Globus pallidus (tissue), 1 donor: Measurements from ENCODE around the gene LPP.

Experiments used
- DNase-seq: peaks from one replicate; pipeline ENCODE4 v3.0.0-alpha.2; 2015; ENCODE audit warnings: low spot score

LPP gene

DNA sequence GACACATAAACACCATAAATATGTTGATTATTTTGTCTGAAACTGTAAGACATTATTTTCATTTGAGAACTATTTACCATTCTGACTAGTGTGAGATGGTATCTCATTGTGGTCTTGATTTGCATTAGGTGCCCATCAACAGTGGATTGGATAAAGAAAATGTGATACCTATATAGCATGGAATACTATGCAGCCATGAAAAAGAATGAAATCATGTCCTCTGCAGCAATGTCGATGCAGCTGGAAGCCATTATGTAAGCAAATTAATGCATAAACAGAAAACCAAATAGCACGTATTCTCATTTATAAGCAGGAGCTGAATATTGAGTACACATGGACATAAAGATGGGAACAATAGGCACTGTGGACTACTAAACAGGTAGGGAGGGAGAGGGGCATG, 759.1 kb downstream of the LPP start:
- DNase-seq = no peak

DNA sequence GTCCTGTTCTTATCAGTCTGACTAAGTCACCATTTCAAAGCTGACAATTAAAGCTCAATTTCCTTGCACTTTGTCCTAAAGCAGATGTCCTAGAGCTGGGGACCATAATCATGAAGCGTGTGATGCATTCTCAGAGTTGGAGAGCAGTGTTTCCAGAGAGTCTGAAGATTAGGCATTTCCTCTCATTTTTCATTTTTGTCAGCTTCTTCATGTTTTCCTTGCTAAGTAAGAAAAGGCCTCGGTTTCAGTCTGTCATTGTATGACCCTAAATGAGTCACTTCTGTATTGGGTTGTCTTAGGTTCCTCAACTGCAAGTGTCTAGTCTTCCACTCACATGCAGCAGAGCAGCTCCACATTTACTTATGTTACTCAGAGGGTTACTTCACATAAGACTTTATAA, 760.6 kb downstream of the LPP start:
- DNase-seq = no peak

DNA sequence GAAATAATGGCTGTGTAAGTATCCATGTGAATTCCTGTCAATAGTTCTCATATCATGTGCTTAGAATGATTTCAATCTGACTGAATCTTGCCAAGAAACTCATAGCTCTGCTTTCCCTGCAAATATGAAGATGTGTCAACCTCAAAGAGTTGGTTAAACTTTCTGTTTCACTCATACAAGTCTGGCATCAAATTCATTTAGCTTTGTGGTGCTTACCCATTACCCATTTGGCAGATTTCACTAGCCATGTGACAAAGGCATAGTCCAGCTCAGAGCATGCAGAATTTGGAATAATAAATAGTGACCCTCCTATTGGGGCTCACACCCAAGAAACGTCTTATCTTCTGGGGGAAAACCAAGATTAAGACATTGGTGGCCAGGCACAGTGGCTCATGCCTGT, 761.2 kb downstream of the LPP start:
- DNase-seq = no peak

DNA sequence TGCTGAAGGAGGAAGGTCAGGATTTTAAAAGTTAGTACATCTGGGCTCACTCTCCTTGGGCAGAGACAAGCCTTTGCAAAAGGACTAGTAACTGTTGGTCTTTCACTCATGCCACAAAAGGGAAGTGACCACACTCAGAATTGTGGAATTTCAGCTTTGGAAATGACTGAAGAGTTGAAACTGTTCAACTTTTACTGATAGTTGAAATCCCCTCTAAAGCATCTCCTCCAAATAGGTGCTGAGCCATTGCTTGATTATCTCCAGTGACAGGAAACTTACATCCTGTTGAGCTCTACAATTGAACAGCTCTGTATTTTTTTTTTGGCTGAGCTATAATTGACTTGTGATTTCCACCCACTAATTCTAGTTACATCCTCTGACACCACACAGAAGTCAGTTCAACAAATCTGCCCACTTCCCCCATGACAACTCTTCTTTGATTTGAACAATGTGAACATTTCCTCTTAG, 763.0 kb downstream of the LPP start:
- DNase-seq = peak; percentile 36

DNA sequence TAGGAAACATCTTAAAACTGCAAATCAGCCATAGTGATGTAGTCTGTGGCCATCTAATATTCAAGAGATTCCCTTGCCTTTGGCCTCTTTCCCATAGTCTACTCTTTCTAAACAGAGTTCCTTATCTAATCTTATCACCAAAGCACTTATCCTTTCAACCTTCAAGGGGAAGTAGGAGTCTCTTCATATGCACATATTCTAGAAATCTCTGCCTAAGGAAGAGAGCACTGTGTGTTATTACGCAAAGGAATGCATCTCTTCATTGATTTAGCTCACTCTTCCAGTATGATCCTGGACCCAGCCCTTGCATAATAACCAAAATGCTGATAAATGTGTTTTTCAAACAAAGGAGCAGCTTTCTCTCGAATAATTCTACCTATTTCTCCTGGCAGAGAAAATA, 764.1 kb downstream of the LPP start:
- DNase-seq = no peak

DNA sequence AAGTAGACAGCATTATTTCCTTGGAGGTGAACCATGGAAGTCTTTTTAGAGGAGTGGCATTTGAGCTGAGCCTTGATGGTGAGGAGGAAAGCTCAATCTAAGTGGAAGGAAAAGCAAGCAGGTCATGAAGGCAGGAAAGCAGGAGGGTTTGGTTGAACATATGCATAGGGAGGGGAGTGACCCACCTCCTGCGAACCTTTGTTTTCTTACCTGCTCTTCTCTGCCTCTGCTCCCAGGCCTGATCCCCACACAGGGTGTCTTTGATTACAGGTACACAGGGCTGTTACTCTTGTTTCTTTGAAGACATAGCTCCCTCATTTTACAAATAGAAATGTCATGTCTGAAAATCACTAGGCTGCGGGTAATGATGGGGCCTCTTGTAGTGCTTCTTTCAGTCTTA, 769.7 kb downstream of the LPP start:
- no peak for DNase-seq

DNA sequence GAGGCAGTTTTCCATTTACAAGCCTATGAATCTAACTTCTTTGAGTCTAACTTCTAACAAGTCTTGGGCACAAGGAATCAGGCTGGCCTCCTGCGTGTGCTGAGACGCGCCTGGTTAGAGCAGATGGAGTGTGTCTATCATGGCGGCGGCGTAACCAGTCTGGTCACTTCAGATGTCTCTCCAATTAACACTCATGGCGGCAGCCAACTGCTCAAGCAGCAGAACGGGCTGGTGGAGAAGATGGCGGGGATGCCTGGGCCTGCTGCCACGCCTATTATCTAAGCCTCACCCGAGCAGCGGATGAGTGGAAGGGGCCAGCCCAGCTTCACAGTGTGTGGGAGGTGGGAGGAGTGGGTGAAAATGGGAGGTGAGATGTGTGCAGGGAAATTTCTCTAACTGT, 771.4 kb downstream of the LPP start:
- no peak for DNase-seq

DNA sequence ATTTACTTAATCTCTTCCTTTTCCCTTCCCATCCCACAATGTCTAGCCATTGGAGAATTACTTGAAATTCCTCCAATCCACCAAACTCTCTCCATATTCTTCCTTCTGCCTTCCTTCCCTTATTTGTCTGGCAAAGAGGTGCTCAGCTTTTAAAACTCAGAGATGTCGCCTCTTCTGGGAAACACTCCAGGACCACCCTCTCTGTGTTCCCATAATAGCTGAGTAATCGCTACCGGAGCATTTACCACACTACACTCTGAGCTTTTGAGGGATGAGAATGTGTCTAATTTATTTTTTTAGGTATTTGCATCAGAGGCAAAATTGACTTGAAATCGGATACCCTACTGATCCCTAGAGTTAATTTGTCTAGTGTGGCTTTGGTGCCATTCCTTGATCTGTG, 772.2 kb downstream of the LPP start:
- DNase-seq = no peak

DNA sequence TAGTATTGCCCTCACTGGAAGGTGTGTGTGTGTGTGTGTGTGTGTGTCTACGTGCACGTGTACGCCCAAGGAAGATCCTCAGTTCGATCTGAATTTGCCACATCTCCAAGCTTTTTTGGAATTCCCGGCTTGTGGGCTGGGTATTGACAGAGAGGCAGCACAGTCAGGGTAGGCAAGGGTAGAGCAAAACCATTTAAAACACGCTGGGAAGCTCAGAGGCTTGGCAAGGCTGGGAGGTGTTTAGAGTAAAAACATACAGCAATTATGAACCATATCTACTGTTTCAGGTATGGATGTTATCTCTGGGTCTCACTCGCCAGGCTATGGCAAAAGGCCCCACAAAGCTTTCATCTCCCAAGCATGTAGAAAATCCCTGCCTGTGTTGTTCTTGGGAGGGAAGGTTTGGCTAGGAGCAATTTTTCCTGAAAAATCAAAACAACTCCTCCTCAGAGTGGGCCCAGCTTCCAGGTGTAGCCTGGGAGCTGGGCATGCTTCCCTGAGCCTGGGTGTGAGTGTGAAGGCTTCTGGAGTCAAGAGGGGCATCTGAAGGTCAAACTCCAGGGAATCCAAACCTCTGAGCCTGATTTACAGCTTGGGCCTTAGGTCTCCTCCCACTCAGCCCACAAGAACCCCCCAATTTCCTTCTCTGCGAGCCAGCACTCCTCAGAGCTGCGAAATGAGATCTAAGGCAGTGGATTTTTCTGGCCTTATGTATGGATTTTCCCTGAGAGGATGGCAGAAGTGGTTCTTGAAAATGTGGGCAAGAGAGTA, 773.0 kb downstream of the LPP start:
- DNase-seq = no peak

DNA sequence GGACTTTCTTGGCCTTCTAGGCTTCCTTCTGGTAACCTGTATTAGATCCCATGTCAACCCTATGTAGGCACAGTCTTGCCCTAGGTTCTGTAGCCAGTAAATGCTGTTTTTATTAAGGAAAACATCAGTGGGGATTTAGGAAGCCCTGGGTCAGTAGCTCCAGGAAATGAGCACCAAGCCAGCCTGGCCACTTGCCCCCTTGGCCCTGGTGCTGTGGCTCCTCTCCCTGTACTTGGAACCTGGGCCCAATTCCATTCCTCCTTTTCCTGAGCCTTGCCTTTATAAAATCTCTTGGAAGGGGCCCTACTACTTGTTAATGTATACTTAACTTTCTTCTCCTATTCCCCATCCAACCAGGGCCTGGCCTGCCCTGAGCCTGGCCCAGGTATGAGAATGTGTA, 774.0 kb downstream of the LPP start:
- DNase-seq = no peak

DNA sequence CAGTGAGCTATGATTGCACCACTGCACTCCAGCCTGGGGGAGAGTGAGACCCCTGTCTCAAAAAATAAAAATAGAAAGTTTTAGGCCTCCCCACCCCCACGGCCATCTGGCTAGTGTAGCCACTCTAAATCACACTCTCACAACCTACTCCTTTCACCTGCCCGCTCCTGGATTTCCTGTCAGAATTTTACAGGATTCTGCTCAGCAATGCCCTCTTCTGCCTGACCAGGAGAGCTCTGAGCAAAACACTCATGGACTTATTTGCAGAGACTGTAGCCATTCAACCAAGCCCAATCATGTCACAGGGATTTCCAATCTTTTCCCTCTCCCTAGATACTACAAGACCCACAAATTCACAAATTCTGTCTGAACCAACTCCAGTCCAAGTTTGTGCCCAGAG, 775.2 kb downstream of the LPP start:
- DNase-seq = no peak

DNA sequence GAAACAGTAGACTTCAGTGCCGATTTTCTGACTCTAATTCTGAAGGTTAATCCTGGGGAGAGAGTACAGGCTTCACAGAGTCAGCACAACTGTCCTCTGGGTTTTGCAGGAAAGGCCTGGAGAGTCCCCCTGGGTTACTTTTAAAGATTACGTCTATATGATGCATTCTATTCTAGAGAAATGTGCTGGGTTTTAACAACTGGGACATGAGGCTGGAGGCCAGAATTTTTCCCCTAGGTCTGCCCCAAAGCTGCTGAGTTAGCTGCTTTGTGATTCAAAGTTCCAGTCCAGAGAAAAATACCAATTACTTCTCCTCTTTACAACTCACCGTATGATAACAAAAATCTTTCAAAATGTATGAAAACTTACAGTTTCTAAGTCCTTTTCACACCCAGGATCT, 777.1 kb downstream of the LPP start:
- DNase-seq = no peak

DNA sequence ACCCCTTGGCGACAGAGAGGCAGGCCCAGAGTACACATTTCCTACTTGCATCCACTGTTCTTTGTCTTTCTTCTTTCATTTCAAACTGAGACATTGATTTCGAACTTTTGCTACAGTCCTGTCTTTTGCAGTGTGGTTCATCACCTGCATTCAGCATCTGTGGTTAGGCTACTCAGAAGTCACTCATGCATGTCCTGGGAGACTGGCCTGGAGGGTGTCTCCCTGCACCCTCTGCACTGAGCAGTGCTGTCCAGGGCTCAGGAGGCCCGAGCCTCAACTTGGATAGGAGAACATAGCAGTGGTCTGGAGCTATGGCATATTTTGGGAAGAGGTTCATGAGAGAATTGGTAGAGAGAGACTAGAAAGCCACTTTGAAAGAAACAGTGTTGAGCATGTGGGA, 777.6 kb downstream of the LPP start:
- DNase-seq = no peak

DNA sequence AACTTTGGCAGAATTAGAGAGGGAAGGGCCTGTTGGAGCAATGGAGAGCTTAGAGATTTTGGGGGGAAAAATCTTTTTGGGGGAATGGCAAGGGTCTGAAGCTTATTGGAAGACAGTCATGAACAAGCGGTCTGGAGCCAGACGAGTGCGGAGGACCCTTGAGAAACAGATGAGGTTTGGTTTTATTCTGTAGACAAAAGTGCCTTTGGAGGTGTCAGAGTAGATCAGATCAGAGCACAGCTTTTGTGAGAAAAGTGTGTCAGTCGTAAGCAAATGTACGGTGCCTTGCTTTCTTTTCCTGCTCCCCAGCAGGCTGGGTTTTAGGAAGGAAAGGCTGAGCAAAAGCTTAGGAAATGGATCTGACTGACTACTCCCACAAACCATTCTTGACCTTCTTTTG, 781.0 kb downstream of the LPP start:
- DNase-seq = no peak

DNA sequence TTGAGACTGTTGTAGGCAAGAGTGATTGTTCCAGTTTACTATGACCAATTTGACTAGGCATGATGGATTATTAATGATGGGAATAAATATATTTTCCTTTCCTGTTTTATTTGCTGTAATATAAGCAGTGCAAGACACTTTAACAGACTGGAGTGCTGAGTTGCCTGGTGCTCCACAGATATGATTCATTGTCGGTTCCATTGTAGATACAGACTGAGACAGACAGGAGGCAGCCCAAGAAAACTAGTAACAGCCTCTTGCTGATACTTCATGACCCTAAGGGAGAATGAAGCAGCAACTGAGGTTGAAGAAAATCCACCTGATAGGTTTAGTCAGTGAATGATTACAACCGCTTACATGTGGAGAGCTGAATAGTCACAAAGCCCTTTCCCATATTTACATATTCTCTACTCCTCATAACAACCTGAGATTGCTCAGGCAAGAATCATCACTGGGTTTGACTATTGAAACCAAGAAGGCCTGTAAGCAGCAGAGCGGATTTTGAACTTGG, 782.7 kb downstream of the LPP start:
- DNase-seq = no peak

DNA sequence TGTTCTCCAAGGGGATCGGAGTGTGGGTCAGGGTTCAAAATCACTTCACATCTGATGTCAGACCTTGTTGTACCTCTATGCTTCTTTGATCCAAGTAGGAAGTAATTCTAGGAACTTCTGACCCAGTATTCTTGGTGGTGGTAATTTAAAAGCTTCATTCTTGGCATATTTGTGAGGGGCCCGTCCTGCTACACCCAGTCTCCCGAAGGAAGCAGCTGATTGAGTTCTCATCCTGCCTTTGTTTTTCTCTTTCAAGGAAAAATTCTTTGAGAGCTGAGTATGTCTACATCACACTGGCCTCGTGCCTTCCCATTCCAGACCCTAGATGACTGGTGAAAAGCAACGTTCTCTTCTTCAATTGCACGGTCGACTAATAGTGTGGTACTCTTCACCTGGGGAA, 783.4 kb downstream of the LPP start:
- no peak for DNase-seq

DNA sequence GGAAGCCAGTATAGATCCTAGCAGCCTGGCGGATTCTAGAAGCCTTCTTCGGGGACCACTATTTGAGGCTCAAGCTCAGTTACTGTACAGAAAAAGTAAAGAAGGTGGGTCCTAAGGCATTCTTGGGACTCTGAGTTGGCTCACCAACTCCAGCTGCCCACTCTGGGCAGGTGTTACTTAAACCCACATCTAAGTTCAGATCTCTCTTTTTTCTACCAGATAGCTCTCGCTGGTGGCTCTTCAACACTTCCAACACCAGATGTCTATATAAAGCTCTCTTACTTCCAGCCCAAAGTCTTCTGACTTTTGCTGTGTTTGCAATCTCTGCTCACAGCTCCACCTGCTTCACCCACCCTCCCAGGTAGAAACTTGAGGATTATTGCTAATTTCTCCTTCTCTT, 785.0 kb downstream of the LPP start:
- no peak for DNase-seq

DNA sequence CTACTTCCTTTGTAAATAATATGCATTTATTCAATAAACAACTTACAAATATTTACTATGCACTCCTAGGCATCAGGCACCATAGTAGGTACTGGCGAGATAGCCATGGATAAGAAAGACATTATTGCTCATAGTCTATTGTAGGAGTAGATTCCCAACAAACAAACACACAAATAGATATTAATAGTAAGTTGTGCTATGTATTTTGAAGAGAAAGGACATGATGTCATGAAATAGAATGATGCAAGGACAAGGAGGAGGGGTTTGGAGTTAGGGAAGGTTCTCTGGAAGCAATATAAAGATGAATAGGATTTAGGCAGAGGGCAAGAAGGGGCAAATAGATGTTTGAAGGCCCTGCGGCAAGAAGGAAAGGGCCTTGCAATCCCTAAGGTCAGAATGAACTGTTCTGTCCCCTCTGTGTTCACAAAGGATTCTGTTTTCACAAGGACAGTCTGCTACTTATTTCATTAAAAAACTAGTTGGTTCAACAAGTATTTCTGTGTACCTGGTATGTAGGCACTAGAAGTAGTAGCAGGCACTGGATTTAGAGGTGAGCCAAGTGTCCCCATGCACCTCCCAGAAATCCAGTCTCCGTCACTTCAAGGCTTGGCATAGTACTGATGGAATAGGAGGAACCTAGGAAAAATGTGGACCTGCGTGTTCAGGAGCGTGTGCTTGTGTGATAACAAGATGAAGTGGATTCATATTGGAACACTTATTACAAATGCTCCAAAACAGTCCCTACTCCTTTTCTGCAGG, 786.0 kb downstream of the LPP start:
- DNase-seq = no peak
